DOHH2 (cell line): ENCODE data around the gene NETO1.

Experiments
- EZH2phosphoT487 ChIP-seq: fragments of 200-600 bp; sonication (generic); IDR thresholded peaks from 2 replicates; pipeline ENCODE4 v1.6.1; 2017; ENCODE audit warnings: borderline replicate concordance, mild to moderate bottlenecking, antibody characterized with exemption, low read length, moderate library complexity, mixed read lengths
- TF ChIP-seq, protein P1 (sequence below): fragments of 200-600 bp; sonication (generic); IDR thresholded peaks from one replicate; pipeline ENCODE4 v1.5.1; 2014; ENCODE audit warnings: antibody characterized with exemption, mild to moderate bottlenecking, low read depth, low read length; ENCODE audit not compliant: poor library complexity, severe bottlenecking

DNA sequence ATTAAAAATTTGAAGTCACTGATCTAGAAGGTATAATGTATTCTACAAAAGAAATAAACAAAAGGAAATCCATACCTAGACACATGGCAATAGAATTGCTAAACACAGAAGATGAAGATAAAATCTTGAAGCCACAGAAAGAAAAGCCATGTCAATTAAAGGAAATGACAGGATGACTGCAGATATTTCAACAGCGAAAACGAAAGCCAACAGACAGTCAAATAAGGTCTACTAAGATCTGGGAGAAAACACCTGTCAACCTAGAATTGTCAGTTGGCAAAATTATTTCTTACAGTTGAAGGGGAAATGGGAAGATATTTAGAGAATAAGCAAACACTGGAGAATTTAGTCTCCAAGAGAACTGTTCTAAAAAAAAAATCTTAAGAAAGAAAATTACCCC, 39.2 kb downstream of the NETO1 start:
- TF ChIP-seq, protein P1, sequence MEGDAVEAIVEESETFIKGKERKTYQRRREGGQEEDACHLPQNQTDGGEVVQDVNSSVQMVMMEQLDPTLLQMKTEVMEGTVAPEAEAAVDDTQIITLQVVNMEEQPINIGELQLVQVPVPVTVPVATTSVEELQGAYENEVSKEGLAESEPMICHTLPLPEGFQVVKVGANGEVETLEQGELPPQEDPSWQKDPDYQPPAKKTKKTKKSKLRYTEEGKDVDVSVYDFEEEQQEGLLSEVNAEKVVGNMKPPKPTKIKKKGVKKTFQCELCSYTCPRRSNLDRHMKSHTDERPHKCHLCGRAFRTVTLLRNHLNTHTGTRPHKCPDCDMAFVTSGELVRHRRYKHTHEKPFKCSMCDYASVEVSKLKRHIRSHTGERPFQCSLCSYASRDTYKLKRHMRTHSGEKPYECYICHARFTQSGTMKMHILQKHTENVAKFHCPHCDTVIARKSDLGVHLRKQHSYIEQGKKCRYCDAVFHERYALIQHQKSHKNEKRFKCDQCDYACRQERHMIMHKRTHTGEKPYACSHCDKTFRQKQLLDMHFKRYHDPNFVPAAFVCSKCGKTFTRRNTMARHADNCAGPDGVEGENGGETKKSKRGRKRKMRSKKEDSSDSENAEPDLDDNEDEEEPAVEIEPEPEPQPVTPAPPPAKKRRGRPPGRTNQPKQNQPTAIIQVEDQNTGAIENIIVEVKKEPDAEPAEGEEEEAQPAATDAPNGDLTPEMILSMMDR = no peak
- no peak for TF ChIP-seq EZH2phosphoT487
